SK-N-SH (cell line): ENCODE measurements around the gene PPP2R5D. TPM values are rescaled to one million over a fixed set of nuclear protein-coding genes. Genes with fewer than 3 reads are reported as not detected.

Source experiments
- CTCF ChIA-PET: fragments of 300-600, 350-600 bp; formaldehyde crosslinking; extraction: SDS; loops from one replicate; lab custom pipeline; 2021; lab: Yijun Ruan, JAX
- POLR2A ChIA-PET: fragments of 350-600 bp; sonication (Branson Sonifier 250); formaldehyde crosslinking; extraction: SDS; loops from one replicate; lab custom pipeline; 2020; ENCODE audit warnings: antibody characterized with exemption, inconsistent platforms; lab: Yijun Ruan, JAX
- DNase-seq: peaks from one replicate; pipeline ENCODE4 v3.0.0; 2012
- H2AFZ ChIP-seq: fragments of 200-600 bp; sonication (generic); 2 replicates; pipeline ENCODE4 v1.8.1; 2016; ENCODE audit warnings: antibody characterized with exemption, mild to moderate bottlenecking, low read depth
- H3F3A ChIP-seq: fragments of 200-600 bp; sonication (generic); replicated peaks from 2 replicates; pipeline ENCODE3; 2016; ENCODE audit warnings: antibody characterized with exemption, mild to moderate bottlenecking; ENCODE audit not compliant: insufficient read depth
- H3K27ac ChIP-seq, 2 experiments: fragments of 200-500 bp in 1 of 2; fragments of 200-600 bp in 1 of 2; sonication (Bioruptor generic) in 1 of 2; sonication (generic), shearing (Covaris generic) in 1 of 2; 2 replicates each; pipeline versions ENCODE4 v1.5.1 to v1.6.1; 2014 to 2016; ENCODE audit warnings: low read depth in 2 of 2, inconsistent platforms in 1 of 2, low read length in 1 of 2, mild to moderate bottlenecking in 1 of 2, mixed read lengths in 1 of 2
- H3K27me3 ChIP-seq: fragments of 200-600 bp; sonication (generic), shearing (Covaris generic); 2 replicates; pipeline ENCODE4 v1.6.1; 2016; ENCODE audit warnings: mixed run types; ENCODE audit not compliant: insufficient read depth
- H3K36me3 ChIP-seq, 2 experiments: fragments of 200-500 bp in 1 of 2; fragments of 200-600 bp in 1 of 2; sonication (Bioruptor generic) in 1 of 2; sonication (generic) in 1 of 2; replicated peaks in 1 of 2; 2 replicates each; pipeline versions ENCODE3 to v1.5.1; 2014 to 2016; ENCODE audit warnings: low read length in 1 of 2, mild to moderate bottlenecking in 1 of 2; ENCODE audit not compliant: insufficient read depth in 2 of 2, control insufficient read depth in 1 of 2
- H3K4me1 ChIP-seq, 2 experiments: fragments of 200-500 bp in 1 of 2; fragments of 200-600 bp in 1 of 2; sonication (Bioruptor generic) in 1 of 2; sonication (generic), shearing (Covaris generic) in 1 of 2; 2 replicates each; pipeline versions ENCODE4 v1.5.1 to v1.6.1; 2014 to 2016; ENCODE audit warnings: low read depth in 1 of 2, low read length in 1 of 2, mixed run types in 1 of 2; ENCODE audit not compliant: insufficient read depth in 2 of 2, control insufficient read depth in 1 of 2
- H3K4me2 ChIP-seq: fragments of 200-600 bp; sonication (generic), shearing (Covaris generic); 2 replicates; pipeline ENCODE4 v1.6.1; 2017; ENCODE audit warnings: mixed run types
- H3K4me3 ChIP-seq, 2 experiments: fragments of 200-500 bp in 1 of 2; fragments of 200-600 bp in 1 of 2; sonication (Bioruptor generic) in 1 of 2; sonication (generic), shearing (Covaris generic) in 1 of 2; 2 replicates each; pipeline versions ENCODE4 v1.5.1 to v1.8.1; 2014 to 2016; ENCODE audit warnings: low read depth in 2 of 2, inconsistent platforms in 1 of 2, low read length in 1 of 2, mild to moderate bottlenecking in 1 of 2, mixed read lengths in 1 of 2, moderate library complexity in 1 of 2
- H3K79me2 ChIP-seq: fragments of 200-600 bp; sonication (generic); 2 replicates; pipeline ENCODE4 v1.8.1; 2017; ENCODE audit warnings: mild to moderate bottlenecking; ENCODE audit not compliant: insufficient read depth
- H3K9ac ChIP-seq: fragments of 200-600 bp; sonication (generic); 2 replicates; pipeline ENCODE4 v1.6.1; 2017; ENCODE audit warnings: mixed run types
- H3K9me2 ChIP-seq: fragments of 200-600 bp; sonication (generic); 2 replicates; pipeline ENCODE4 v1.6.1; 2017; ENCODE audit warnings: mixed run types
- H3K9me3 ChIP-seq: fragments of 200-600 bp; sonication (generic); 2 replicates; pipeline ENCODE4 v1.6.1; 2017; ENCODE audit warnings: mixed run types, mild to moderate bottlenecking, moderate library complexity
- H4K20me1 ChIP-seq: fragments of 200-600 bp; sonication (generic); 2 replicates; pipeline ENCODE4 v1.6.1; 2017; ENCODE audit warnings: mild to moderate bottlenecking, mixed run types; ENCODE audit not compliant: insufficient read depth
- CHD2 ChIP-seq: fragments of 150-350 bp; IDR thresholded peaks from 2 replicates; pipeline ENCODE4 v1.6.1; 2018; ENCODE audit warnings: low read length; ENCODE audit not compliant: partially characterized antibody
- ELF1 ChIP-seq: IDR thresholded peaks from 2 replicates; pipeline ENCODE4 v1.4.0; 2012
- EP300 ChIP-seq, 2 experiments: IDR thresholded peaks; 2 replicates each; pipeline versions ENCODE4 v1.4.0 to v1.6.1; 2012; ENCODE audit warnings: borderline replicate concordance in 1 of 2, low read depth in 1 of 2, low read length in 1 of 2
- GATA2 ChIP-seq: sonication (generic); formaldehyde crosslinking; IDR thresholded peaks from 2 replicates; pipeline ENCODE4 v1.5.0; 2020; ENCODE audit warnings: mild to moderate bottlenecking, missing genetic modification reagents
- MXI1 ChIP-seq: IDR thresholded peaks from 2 replicates; pipeline ENCODE4 v1.6.1; 2012; ENCODE audit warnings: mild to moderate bottlenecking, low read depth, low read length, improper control_type of control experiment
- NRF1 ChIP-seq: IDR thresholded peaks from 2 replicates; pipeline ENCODE4 v1.6.1; 2012; ENCODE audit warnings: low read depth, mild to moderate bottlenecking, low read length
- RAD21 ChIP-seq: IDR thresholded peaks from 2 replicates; pipeline ENCODE4 v1.6.1; 2012; ENCODE audit warnings: mild to moderate bottlenecking, low read length
- RXRA ChIP-seq: IDR thresholded peaks from 2 replicates; pipeline ENCODE4 v1.4.0; 2012; ENCODE audit warnings: low read depth, mild to moderate bottlenecking, borderline replicate concordance
- SIN3A ChIP-seq: IDR thresholded peaks from 2 replicates; pipeline ENCODE4 v1.6.1; 2012; ENCODE audit warnings: low read depth, mild to moderate bottlenecking, low read length, moderate library complexity, borderline replicate concordance
- TAF1 ChIP-seq: IDR thresholded peaks from 2 replicates; pipeline ENCODE4 v1.6.1; 2012; ENCODE audit warnings: low read depth, mild to moderate bottlenecking, low read length, moderate library complexity, borderline replicate concordance
- TCF12 ChIP-seq: IDR thresholded peaks from 2 replicates; pipeline ENCODE4 v1.4.0; 2012
- TEAD4 ChIP-seq: IDR thresholded peaks from 2 replicates; pipeline ENCODE4 v1.4.0; 2012; ENCODE audit warnings: mild to moderate bottlenecking, borderline replicate concordance; ENCODE audit not compliant: insufficient read depth
- WGBS: methylation state at CpG from one replicate; pipeline ENCODE4 v1.1.6; 2017; ENCODE audit warnings: low lambda C conversion rate; 5-methylcytosine and 5-hydroxymethylcytosine counted together
- polyA plus RNA-seq, 3 experiments: library from polyadenylated mRNA; depleted of rRNA; stranded (reverse); fragments of >200 nt; gene quantifications; 2 replicates each; pipeline ENCODE4 v1.2.3, GENCODE V29; 2012
- TF ChIP-seq, protein P1 (sequence below): IDR thresholded peaks from 2 replicates; pipeline ENCODE4 v1.6.1; 2012; ENCODE audit warnings: mild to moderate bottlenecking, low read depth, low read length, moderate library complexity
- TF ChIP-seq, protein P2 (sequence below): IDR thresholded peaks from 2 replicates; pipeline ENCODE4 v1.4.0; 2012; ENCODE audit warnings: low read depth
- TF ChIP-seq, protein P3 (sequence below): fragments of 200-600 bp; sonication (generic); IDR thresholded peaks from 2 replicates; pipeline ENCODE4 v1.6.1; 2017; ENCODE audit warnings: antibody characterized with exemption, mild to moderate bottlenecking, moderate library complexity
- TF ChIP-seq, protein P4 (sequence below): IDR thresholded peaks from 2 replicates; pipeline ENCODE4 v1.4.0; 2012; ENCODE audit warnings: low read depth, borderline replicate concordance
- TF ChIP-seq, protein P5 (sequence below): IDR thresholded peaks from 2 replicates; pipeline ENCODE4 v1.4.0; 2012; ENCODE audit warnings: low read depth, borderline replicate concordance
- TF ChIP-seq, protein P6 (sequence below): fragments of 150-350 bp; IDR thresholded peaks from 2 replicates; pipeline ENCODE4 v1.6.1; 2017; ENCODE audit warnings: antibody characterized with exemption, low read length, low read depth, borderline replicate concordance
- TF ChIP-seq, protein P7 (sequence below): IDR thresholded peaks from 2 replicates; pipeline ENCODE4; 2012

The PPP2R5D gene
- polyA plus RNA-seq, 1 of the 3 experiments (the other 2 are of a cell fraction), result 37.6 TPM

DNA sequence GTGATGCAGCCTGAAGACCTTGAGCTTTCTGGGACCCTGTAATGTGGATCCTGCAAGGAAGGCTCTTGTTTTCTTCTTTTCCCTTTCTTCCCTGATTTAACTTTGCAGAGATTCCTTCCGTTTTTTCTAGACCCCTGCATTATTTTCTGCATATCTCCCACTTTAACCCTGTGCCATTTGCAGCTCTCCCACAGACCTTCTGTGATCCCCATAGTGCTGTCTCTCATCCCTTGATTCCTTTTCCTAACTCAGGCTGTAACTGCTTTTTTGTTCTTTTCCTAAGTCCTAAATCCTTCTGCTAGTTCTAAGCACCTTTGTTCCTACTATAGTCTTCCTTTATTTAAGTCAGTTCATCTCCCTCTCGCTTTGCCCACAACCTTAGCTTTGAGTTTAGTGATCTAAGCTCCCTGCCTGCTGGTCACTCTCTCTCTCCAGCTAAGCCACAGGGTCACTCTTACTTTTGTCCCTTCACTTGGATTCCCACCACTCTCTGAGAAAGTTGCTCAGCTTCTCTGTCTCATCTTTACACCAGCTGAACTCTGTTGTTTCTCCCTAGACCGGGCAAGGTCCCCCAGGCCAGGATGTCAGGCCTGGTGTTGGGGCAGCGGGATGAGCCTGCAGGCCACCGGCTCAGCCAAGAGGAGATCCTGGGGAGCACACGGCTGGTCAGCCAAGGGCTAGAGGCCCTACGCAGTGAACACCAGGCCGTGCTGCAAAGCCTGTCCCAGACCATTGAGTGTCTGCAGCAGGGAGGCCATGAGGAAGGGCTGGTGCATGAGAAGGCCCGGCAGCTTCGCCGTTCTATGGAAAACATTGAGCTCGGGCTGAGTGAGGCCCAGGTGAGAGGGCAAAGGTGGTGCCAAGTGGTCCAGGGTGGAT lies 76.6 kb downstream of the PPP2R5D start:
- ChIA-PET CTCF (interaction anchor here (1.0 to 2.7 kb wide), 5 partner anchors 9 to 93 kb away, joined by 3 to 14 read pairs (median 4); partner anchors contain the start of gene PTK7), POLR2A (interaction anchor here (2.7 kb wide), 1 partner anchor 46 kb away, joined by 6 read pairs; the partner anchor contains the start of genes KLHDC3 and MEA1)
- DNase-seq, result no peak
- Histone ChIP-seq H3K36me3 (peaks cover 4 to 8% of the 10 kb centered on the region in 2 experiments), H3K4me1 (peaks cover 0 to 14% of the 10 kb centered on the region in 2 experiments; a peak in 2 of 4 replicates), H4K20me1 (no peaks in the 10 kb centered on the region), H3K9me3 (no peaks in the 10 kb centered on the region), H3F3A (peaks cover 7% of the 10 kb centered on the region), H3K27me3 (no peaks in the 10 kb centered on the region), H3K9me2 (no peaks in the 10 kb centered on the region), H3K4me2 (peak overlapping the region; percentile 91), H3K79me2 (peaks cover 32% of the 10 kb centered on the region), H3K27ac (no peak overlapping the region), H3K4me3 (peak overlapping the region in 1 of 2 experiments; percentile 90; a peak in 1 of 4 replicates), H3K9ac (no peak overlapping the region), H2AFZ (no peak overlapping the region)
- 84% methylated on average over 12 of the region's 12 CpGs for WGBS
- TF ChIP-seq MXI1, result no peak
- TF ChIP-seq, protein P1, sequence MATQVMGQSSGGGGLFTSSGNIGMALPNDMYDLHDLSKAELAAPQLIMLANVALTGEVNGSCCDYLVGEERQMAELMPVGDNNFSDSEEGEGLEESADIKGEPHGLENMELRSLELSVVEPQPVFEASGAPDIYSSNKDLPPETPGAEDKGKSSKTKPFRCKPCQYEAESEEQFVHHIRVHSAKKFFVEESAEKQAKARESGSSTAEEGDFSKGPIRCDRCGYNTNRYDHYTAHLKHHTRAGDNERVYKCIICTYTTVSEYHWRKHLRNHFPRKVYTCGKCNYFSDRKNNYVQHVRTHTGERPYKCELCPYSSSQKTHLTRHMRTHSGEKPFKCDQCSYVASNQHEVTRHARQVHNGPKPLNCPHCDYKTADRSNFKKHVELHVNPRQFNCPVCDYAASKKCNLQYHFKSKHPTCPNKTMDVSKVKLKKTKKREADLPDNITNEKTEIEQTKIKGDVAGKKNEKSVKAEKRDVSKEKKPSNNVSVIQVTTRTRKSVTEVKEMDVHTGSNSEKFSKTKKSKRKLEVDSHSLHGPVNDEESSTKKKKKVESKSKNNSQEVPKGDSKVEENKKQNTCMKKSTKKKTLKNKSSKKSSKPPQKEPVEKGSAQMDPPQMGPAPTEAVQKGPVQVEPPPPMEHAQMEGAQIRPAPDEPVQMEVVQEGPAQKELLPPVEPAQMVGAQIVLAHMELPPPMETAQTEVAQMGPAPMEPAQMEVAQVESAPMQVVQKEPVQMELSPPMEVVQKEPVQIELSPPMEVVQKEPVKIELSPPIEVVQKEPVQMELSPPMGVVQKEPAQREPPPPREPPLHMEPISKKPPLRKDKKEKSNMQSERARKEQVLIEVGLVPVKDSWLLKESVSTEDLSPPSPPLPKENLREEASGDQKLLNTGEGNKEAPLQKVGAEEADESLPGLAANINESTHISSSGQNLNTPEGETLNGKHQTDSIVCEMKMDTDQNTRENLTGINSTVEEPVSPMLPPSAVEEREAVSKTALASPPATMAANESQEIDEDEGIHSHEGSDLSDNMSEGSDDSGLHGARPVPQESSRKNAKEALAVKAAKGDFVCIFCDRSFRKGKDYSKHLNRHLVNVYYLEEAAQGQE, result no peak
- no peak for TF ChIP-seq EP300 (IDR thresholded peaks at IDR 0.05; ENCODE audit: borderline replicate concordance in 1 of 2, low read depth in 1 of 2, low read length in 1 of 2)
- TF ChIP-seq, protein P2, sequence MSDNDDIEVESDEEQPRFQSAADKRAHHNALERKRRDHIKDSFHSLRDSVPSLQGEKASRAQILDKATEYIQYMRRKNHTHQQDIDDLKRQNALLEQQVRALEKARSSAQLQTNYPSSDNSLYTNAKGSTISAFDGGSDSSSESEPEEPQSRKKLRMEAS, result no peak
- no peak for TF ChIP-seq NRF1
- TF ChIP-seq CHD2, result no peak
- TF ChIP-seq, protein P3, sequence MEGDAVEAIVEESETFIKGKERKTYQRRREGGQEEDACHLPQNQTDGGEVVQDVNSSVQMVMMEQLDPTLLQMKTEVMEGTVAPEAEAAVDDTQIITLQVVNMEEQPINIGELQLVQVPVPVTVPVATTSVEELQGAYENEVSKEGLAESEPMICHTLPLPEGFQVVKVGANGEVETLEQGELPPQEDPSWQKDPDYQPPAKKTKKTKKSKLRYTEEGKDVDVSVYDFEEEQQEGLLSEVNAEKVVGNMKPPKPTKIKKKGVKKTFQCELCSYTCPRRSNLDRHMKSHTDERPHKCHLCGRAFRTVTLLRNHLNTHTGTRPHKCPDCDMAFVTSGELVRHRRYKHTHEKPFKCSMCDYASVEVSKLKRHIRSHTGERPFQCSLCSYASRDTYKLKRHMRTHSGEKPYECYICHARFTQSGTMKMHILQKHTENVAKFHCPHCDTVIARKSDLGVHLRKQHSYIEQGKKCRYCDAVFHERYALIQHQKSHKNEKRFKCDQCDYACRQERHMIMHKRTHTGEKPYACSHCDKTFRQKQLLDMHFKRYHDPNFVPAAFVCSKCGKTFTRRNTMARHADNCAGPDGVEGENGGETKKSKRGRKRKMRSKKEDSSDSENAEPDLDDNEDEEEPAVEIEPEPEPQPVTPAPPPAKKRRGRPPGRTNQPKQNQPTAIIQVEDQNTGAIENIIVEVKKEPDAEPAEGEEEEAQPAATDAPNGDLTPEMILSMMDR, result no peak
- TF ChIP-seq, protein P4, sequence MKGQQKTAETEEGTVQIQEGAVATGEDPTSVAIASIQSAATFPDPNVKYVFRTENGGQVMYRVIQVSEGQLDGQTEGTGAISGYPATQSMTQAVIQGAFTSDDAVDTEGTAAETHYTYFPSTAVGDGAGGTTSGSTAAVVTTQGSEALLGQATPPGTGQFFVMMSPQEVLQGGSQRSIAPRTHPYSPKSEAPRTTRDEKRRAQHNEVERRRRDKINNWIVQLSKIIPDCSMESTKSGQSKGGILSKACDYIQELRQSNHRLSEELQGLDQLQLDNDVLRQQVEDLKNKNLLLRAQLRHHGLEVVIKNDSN, result no peak
- TF ChIP-seq, protein P5, sequence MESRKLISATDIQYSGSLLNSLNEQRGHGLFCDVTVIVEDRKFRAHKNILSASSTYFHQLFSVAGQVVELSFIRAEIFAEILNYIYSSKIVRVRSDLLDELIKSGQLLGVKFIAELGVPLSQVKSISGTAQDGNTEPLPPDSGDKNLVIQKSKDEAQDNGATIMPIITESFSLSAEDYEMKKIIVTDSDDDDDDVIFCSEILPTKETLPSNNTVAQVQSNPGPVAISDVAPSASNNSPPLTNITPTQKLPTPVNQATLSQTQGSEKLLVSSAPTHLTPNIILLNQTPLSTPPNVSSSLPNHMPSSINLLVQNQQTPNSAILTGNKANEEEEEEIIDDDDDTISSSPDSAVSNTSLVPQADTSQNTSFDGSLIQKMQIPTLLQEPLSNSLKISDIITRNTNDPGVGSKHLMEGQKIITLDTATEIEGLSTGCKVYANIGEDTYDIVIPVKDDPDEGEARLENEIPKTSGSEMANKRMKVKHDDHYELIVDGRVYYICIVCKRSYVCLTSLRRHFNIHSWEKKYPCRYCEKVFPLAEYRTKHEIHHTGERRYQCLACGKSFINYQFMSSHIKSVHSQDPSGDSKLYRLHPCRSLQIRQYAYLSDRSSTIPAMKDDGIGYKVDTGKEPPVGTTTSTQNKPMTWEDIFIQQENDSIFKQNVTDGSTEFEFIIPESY, result no peak
- no peak for TF ChIP-seq TAF1
- no peak for TF ChIP-seq TEAD4
- TF ChIP-seq TCF12, result no peak
- TF ChIP-seq, protein P6, sequence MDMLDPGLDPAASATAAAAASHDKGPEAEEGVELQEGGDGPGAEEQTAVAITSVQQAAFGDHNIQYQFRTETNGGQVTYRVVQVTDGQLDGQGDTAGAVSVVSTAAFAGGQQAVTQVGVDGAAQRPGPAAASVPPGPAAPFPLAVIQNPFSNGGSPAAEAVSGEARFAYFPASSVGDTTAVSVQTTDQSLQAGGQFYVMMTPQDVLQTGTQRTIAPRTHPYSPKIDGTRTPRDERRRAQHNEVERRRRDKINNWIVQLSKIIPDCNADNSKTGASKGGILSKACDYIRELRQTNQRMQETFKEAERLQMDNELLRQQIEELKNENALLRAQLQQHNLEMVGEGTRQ, result no peak
- TF ChIP-seq GATA2 (CRISPR knock-in tag), result no peak
- TF ChIP-seq RXRA, result no peak
- no peak for TF ChIP-seq RAD21
- no peak for TF ChIP-seq ELF1
- TF ChIP-seq, protein P7, sequence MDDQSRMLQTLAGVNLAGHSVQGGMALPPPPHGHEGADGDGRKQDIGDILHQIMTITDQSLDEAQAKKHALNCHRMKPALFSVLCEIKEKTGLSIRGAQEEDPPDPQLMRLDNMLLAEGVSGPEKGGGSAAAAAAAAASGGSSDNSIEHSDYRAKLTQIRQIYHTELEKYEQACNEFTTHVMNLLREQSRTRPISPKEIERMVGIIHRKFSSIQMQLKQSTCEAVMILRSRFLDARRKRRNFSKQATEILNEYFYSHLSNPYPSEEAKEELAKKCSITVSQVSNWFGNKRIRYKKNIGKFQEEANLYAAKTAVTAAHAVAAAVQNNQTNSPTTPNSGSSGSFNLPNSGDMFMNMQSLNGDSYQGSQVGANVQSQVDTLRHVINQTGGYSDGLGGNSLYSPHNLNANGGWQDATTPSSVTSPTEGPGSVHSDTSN, result no peak
- TF ChIP-seq SIN3A, result no peak
